K562 (cell line): ENCODE measurements around the gene NPAS3. TPM values are rescaled to one million over a fixed set of nuclear protein-coding genes. Genes with fewer than 3 reads are reported as not detected.

ENCODE experiments used
- FIP1L1 ChIP-seq: fragments of 200-400 bp; formaldehyde crosslinking; IDR thresholded peaks from 2 replicates; pipeline ENCODE4 v1.6.1; 2018; ENCODE audit warnings: mild to moderate bottlenecking, low read depth, low read length; ENCODE audit not compliant: poor library complexity, severe bottlenecking
- KLF10 ChIP-seq: fragments of 250-450 bp; sonication (Bioruptor Pico); IDR thresholded peaks from 2 replicates; pipeline ENCODE4 v1.6.1; 2021; ENCODE audit warnings: matching md5 sums
- LEF1 ChIP-seq: fragments of 450-650 bp; IDR thresholded peaks from 2 replicates; pipeline ENCODE4 v1.6.1; 2016; ENCODE audit warnings: mild to moderate bottlenecking
- PYGO2 ChIP-seq: fragments of 450-650 bp; IDR thresholded peaks from 2 replicates; pipeline ENCODE4 v1.6.1; 2016; ENCODE audit warnings: mild to moderate bottlenecking, missing genetic modification characterization, moderate library complexity, missing compliant biosample characterization
- SPI1 ChIP-seq: IDR thresholded peaks from 2 replicates; pipeline ENCODE4 v1.6.1; 2011; ENCODE audit warnings: low read depth, low read length, control low read depth, borderline replicate concordance
- TEAD1 ChIP-seq, 2 experiments: fragments of 450-650 bp in 1 of 2; sonication (generic) in 1 of 2; formaldehyde crosslinking; IDR thresholded peaks; 2 replicates each; pipeline versions ENCODE4 v1.4.0 to v1.8.0; 2020 to 2022; ENCODE audit warnings: mild to moderate bottlenecking in 2 of 2, missing genetic modification reagents in 1 of 2
- XRCC5 ChIP-seq: fragments of 200-400 bp; formaldehyde crosslinking; IDR thresholded peaks from 2 replicates; pipeline ENCODE4 v1.6.1; 2017; ENCODE audit warnings: low read depth, mild to moderate bottlenecking, low read length
- ZNF445 ChIP-seq: fragments of 250-450 bp; sonication (Bioruptor Pico); IDR thresholded peaks from 2 replicates; pipeline ENCODE4 v1.4.0; 2020; ENCODE audit warnings: low read depth, mild to moderate bottlenecking, moderate library complexity
- polyA plus RNA-seq, 8 experiments: library from polyadenylated mRNA; depleted of rRNA in 4 of 8; stranded (reverse) in 5 of 8; unstranded in 3 of 8; fragments of >200 nt; fragmentation: Nextera tagmentation in 2 of 8; fragmentation: Illumina TruSeq in 1 of 8; extraction: Ambion mirVana in 2 of 8; extraction: Trizol in 1 of 8; gene quantifications; 2 replicates each; pipeline versions ENCODE4 v1.2.1 to v1.2.3, GENCODE V29; 2011 to 2014; ENCODE audit warnings: inconsistent platforms in 1 of 8, missing spikeins in 1 of 8
- total RNA-seq, 7 experiments: library from RNA; depleted of rRNA in 6 of 7; stranded (reverse); fragments of >200 nt in 6 of 7; fragmentation: Illumina TruSeq in 2 of 7; extraction: Trizol in 2 of 7; gene quantifications; 2 replicates each; pipeline versions ENCODE4 v1.2.1 to v1.2.3, GENCODE V29; 2011 to 2021; ENCODE audit warnings: low replicate concordance in 1 of 7
- TF ChIP-seq, protein P1 (sequence below), 2 experiments: fragments of 450-650 bp in 1 of 2; IDR thresholded peaks; 2 replicates each; pipeline ENCODE4 v1.6.1; 2011 to 2017; ENCODE audit warnings: low read depth in 2 of 2, antibody characterized with exemption in 1 of 2, borderline replicate concordance in 1 of 2, low read length in 1 of 2, mild to moderate bottlenecking in 1 of 2, mixed read lengths in 1 of 2; ENCODE audit not compliant: control insufficient read depth in 1 of 2

Gene NPAS3
- total and polyA plus RNA-seq, 9 of the 15 experiments (the other 6 are each of a cell fraction or from before 2014, with no cell fraction given), result 0.04 TPM; not detected in 8

DNA sequence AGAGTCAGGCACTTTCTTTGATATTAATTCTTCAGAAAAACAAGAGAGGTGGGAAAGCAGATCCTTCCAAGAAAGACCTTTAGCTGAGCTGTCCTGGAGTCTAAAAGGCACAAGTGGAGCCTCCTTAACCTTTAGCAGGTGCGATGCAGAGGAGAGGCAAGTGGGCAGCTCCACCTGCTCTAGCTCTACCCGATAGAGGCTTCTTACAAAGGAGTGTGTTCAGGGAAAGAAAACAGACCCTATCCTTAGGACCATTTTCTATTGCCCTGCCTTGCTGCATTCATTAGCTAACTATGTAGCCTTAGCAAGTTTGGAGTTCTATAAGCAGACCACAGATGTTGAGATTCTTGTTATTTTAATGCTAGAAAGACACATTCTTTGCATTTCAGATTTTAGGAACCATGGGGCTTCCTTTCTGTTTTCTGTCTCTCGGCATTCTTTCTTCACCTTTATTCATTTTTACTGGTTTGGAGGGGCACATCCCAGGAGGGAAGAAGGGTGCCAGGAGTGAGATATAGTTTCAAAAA is 797.7 kb downstream of the NPAS3 start (continued):
- TF ChIP-seq, protein P1, sequence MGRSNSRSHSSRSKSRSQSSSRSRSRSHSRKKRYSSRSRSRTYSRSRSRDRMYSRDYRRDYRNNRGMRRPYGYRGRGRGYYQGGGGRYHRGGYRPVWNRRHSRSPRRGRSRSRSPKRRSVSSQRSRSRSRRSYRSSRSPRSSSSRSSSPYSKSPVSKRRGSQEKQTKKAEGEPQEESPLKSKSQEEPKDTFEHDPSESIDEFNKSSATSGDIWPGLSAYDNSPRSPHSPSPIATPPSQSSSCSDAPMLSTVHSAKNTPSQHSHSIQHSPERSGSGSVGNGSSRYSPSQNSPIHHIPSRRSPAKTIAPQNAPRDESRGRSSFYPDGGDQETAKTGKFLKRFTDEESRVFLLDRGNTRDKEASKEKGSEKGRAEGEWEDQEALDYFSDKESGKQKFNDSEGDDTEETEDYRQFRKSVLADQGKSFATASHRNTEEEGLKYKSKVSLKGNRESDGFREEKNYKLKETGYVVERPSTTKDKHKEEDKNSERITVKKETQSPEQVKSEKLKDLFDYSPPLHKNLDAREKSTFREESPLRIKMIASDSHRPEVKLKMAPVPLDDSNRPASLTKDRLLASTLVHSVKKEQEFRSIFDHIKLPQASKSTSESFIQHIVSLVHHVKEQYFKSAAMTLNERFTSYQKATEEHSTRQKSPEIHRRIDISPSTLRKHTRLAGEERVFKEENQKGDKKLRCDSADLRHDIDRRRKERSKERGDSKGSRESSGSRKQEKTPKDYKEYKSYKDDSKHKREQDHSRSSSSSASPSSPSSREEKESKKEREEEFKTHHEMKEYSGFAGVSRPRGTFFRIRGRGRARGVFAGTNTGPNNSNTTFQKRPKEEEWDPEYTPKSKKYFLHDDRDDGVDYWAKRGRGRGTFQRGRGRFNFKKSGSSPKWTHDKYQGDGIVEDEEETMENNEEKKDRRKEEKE (IDR thresholded peaks at IDR 0.05; ENCODE audit: borderline replicate concordance in 1 of 2, control insufficient read depth in 1 of 2, low read depth in 2 of 2, low read length in 1 of 2), result no peak
- TF ChIP-seq ZNF445 (CRISPR knock-in tag) (no peak), SPI1 (no peak), KLF10 (CRISPR knock-in tag) (no peak), FIP1L1 (no peak), PYGO2 (tag) (no peak), LEF1 (no peak), XRCC5 (no peak), TEAD1 (CRISPR knock-in tag; IDR thresholded peaks at IDR 0.05) (no peak)
